HK-2 (cell line): ENCODE data around the gene KCNN3.
"Not testable (repeated sequence)": the region's sequence is repeated elsewhere in the genome, so short reads cannot be mapped to it uniquely, and the experiment has no call there.

Experiments used
- DNase-seq: peaks from one replicate; pipeline ENCODE4 v3.0.0-alpha.2; 2018; ENCODE audit not compliant: unreplicated experiment

Gene KCNN3

DNA sequence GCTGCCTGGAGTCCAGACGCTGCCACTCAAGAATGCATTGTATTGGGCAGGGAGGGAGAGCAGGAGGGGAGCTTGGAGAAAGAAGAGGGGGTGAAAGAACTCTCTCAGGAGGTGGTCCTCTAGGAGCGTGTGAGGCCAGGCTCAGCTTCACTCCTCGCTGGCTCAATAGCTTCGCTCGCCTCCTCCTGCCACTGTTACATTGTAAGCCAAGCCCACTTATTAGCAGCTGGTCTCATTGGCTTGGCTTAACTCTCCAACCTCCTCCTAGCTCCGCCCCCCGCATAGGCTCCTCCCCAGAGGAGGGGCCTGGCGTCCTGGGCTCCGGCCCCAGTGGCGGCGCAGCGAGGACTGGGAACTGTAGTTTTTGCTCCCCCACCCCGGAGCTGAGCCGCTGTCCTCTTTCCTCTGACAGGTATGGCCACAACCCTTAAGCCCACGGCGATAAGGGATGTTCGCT lies at the start of gene KCNN3:
Gene KCNN3 (minus strand): TSS at position 167 of the 457 bp plus-strand sequence. CDS start 317 bp downstream, outside the sequence.
- DNase-seq, result no peak

DNA sequence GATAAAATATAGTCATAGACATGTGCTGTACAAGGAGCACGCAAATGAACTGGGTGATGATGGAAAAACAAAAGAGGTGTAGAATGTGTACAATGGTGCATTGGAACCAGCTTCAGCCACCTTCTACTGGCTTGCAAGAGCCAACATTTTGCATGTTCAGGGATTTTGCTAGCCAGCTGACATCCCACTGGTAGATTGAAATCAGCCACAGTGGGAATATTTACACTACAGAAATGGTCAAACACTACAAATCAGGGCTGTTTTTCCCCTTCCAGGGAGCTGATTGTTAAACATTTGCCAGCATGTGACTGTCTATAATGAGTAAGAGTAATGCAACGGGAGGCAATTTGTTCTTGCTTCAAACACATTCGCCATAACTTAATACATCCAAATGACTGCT lies 43.2 kb upstream of the KCNN3 start:
- no peak for DNase-seq

DNA sequence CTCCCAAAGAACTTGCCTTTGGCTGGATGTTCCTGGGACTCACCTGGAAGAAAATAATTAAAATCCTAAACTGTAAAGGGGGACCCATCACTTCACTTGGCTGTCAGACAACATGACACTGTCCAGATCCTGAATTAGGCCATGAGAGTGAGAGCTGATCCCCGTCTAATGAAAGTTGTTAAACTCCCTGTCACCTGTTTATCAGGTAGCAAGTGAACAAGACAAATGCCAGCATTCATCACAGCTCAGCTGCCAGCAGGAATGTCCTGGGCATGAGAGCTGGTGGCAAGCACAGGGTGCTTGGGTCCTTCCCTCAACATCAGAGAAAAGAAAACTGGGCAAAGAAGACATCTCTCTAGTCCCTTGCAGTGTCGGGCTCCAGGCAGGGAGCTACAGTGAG lies 42.7 kb upstream of the KCNN3 start:
- no peak for DNase-seq

DNA sequence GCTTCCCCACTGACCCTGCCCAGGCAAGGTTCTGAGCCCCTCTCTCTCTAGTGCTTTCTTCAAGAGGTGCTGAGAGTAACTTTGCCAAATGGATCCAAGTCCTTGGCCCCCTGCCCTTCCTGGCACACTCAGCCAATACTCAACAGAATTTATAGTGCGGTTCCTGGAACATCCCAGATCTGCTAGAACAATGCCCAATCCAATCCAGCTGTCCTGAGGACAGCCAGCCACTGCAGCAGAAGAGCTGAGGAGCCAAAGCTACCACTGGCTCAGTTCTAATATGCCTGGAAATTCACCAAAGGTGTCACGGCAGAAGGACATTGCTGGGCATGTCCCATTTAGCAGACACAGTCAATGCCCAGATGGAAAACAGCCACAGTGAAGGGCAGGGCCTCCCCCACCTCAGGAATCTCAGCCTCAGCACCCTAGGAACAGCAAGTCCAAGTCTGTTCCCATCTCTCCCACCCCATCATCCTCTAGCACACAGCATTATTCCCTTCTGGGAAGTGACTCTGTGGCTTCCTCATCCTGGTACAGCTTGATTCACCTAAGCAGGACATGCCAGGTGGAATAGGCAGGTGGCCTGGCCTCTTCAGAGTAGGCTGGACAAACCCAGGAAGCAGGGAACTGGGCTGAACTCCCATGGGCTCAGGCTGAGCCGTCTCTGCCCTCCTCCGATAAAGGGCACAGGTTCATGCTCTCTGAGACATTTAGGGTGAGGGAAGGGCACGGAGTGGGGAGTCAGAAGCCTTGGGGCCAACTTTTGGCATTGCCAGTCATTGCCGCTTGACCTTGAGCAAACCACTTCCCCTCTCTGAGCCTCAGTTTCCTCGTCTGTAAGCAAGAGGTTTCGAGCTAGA lies 41.8 kb upstream of the KCNN3 start:
- no peak for DNase-seq

DNA sequence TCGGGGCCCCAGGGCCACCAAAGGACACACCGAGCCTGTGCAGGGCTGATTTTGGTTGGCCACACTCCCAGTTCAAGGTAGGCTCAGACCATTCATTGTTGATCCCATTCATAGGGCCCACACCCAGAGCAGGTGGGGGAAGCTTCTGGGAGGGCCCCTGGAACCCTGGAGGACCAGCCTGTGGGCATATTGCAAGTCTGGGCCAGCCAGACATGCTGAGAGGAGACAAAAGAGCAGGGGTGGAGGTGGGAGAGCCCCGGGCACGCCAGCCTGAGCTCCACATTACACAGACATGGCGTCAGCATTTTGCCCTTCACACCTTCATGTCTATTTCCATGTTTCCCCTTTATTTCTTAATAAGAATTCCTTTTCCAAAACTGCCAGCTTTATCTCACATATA lies 40.8 kb upstream of the KCNN3 start:
- no peak for DNase-seq

DNA sequence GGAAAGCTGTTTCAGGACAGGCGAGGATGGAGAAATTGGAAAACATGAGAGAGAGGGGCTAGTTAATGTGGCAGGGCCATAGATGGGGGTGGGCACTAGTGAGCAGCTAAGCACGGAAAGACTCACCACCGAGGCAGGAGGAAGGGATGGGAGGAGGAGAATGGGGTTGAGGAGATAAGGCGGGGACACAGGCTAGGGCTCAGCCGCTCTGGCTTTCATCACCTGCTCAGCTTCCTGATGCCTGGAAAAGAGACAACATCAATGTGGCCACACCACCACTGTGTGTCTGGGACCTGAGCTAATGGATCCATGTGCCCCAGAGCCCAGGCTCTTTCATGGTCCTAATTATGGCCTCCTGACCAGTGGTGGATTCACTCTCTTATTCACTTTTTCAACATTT lies 38.9 kb upstream of the KCNN3 start:
- no peak for DNase-seq

DNA sequence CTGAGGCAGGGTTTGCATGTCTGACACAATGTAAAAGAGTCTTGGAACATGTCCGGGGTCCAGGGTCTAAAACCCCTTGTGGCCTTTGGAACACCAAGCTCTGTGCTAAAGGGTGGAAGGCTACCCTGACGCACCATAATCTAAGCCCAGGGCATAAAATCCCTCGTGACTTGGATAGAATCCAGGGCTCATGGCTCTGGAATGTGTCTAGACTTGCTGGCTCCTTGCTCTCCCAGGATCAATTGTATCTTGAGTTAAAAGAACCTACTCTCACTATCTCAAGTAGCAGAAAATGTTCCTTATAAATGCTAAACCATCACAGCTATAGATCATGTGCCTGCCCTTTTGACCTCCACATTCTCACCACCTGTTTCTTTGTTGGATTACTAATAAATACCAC lies 38.0 kb upstream of the KCNN3 start:
- not testable (repeated sequence) for DNase-seq

DNA sequence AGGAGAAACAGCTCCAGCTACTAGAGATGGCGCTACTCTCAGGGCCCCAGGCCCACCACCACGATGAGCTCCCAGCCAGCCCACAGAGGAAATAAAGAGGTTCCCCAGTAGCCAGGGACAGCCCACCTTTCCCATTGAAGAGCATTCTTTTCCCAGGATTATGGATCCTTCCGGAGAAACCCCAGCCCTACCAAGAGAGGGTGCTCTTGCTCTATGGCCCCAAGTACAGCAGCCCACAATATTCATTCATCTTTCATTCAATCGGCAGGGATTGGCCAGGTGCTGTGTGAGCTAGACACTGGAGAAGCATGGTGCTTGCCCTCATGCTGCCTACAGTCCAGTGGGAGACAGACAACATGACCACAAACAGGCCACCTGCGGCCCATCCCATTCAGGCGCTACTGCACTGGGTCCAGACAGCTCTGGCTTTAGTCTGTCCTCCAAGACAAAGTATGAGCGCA lies 36.6 kb upstream of the KCNN3 start:
- no peak for DNase-seq

DNA sequence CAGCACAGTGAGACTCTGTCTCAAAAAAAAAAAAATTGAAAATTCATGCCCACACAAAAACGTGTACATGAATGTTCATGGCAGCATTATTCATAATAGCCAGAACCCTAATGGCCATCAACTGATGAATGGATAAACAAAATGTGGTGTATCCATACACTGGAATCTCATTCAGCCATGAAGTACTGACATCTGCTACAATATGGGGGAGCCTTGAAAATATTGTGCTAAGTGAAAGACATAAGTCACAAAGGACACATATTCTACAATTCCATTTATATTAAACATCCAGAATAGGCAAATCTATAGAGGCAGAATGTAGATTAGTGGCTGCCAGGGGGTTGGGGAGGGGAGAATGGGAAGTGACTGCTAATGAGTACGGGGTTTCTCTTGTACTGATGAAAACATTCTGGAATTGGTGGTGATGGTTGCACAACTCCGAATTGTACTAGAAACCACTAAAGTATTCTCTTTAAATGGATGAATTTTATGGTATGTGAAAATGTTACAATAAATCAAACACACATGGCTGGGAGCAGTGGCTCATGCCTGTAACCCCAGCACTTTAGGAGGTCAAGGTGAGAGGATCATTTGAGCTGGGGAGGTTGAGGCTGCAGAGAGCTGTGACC lies 33.0 kb upstream of the KCNN3 start:
- no peak for DNase-seq

DNA sequence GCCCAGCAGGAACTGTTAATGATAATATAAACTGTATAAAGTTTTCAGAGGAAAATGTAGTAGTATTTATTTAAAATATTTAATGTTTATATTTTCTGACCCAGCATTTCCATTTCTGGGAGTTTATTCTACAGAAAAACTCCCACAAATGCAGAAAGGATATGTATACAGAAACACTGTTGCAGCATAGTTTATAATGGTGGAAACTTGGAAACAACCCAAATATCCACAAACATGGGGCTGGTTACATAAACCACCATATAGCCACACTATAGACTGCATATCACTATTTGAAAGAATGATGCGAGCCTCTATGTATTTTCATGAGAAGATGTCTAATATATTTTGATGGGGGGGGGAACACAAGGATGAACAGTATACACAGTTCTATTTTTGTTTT lies 31.5 kb upstream of the KCNN3 start:
- DNase-seq, result no peak

DNA sequence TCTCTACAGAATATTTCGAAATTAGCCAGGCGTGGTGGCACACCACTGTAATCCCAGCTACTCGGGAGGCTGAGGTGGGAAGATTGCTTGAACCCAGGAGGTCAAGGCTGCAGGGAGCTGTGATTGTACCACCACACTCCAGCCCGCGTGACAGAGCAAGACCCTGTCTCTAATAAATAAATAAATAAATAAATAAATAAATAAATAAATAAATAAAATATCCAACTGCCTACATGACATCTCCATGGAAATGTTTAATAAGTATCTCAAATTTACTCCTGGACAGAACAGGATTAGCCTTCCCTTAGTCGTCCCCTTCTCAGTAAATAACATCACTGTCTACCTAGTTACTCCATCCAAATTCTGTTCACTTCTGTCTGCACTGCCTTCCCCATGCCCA lies 29.0 kb upstream of the KCNN3 start:
- no peak for DNase-seq

DNA sequence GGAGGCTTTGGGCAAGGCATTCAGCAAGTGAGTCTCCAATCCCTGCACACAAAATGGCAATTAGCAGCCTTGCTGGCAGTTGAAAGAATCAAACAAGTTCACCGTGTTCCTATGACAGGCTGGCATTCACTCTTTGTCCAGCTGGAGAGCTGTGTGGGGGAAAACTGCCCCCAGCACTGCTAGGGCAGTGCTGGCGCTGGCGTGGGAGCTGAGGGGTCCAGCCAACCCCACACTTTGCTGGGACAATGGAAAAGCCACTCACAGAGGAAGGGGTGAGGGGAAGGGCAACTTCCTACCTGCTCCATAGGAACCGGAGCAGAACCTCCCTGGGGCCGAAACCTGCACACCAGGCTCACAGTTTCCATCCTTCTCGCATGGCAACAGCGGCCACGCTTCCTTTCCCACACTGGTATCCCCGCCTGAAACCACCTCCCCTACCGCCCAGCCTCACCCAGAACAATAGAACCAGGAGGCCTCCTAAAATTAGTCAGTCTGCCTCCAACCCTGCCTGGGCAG lies 26.7 kb upstream of the KCNN3 start:
- DNase-seq, result no peak

DNA sequence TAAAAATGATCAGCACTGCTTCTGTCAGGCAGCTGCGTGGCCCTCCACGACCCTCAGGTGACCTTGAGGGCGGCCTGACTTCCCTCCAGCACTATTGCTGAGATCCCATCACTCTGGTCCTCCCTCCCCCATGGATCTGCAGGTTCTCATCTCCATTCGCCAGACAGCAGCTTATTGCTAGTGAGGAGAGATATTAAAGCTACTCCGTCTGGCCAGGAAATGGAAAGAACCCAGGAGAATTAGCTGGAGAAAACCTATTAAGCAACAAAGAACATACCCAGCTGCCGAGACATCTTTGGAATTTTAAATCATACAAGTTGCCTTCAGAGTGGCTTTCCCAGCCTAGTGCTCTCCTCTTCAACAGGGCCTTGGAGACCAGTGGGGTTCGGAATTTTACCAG lies 25.7 kb upstream of the KCNN3 start:
- no peak for DNase-seq

DNA sequence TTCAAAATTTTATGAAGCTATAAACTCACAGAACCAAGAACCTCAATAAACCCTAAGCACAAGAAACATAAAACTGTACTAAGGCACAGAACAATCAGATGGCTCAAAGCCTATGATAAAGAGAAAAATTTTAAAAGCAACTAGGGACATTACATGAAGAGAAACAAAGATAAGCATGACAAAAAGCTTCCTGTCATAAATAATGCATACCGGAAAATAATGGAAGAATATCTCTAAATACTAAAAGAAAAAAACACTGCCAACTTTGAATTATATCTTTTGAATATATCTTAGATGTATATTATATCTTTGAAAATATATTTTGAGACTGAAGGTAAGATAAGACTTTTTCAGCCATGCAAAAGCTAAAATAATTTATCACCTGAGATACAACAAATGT lies 21.4 kb upstream of the KCNN3 start:
- DNase-seq, result no peak

DNA sequence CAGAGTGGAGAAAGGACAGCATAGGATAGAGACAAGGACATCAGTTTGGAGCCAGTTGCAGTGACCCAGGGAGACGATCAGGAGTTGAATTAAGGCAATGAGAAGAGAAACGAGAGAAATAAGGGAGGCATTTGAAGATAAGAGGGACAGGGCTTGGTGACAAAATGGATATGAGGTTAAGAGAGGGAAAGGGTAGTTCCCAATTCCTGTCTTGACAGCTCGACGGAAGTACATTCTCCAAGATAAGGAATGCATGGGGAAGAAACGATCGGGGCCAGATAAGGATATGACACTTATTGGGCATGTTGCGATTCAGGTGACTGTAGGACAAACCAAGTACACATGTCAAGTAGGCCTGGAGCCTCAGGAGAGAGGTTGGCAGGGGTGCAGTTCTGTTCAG lies 18.7 kb upstream of the KCNN3 start:
- DNase-seq, result no peak

DNA sequence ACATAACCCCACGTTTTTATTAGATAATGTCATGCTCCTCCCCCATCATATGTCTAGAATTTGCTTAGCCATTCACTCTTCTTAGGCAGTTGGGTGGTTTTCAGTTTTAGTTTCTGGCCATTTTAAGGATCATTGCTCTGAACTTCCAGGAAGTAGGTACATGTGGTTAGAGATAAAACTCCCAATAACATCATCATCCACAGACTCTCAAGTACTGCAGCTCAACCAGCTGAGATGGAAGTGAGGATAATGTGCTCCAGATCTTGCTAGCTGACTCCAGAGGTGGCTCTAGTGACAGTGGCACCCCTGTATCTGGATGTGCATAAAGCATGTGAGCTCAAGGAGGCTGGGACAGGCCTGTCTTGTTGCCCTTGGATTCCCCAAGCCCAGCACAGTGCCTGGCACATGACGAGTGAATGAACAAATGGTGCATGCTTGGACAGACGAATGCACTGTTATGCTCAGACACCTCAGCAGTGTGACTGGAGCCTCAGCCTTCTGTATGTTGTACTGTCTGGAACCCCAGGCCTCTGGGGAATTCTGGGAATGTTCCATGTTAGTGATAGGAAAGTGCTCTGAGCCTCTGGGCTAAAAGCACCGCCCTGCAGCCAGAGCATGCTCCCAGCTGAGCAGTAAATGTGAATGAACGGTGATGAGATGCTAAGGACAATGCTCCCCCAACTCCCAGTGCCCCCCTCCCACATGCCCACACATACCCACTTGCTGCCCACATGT lies 16.4 kb upstream of the KCNN3 start:
- DNase-seq, result no peak

DNA sequence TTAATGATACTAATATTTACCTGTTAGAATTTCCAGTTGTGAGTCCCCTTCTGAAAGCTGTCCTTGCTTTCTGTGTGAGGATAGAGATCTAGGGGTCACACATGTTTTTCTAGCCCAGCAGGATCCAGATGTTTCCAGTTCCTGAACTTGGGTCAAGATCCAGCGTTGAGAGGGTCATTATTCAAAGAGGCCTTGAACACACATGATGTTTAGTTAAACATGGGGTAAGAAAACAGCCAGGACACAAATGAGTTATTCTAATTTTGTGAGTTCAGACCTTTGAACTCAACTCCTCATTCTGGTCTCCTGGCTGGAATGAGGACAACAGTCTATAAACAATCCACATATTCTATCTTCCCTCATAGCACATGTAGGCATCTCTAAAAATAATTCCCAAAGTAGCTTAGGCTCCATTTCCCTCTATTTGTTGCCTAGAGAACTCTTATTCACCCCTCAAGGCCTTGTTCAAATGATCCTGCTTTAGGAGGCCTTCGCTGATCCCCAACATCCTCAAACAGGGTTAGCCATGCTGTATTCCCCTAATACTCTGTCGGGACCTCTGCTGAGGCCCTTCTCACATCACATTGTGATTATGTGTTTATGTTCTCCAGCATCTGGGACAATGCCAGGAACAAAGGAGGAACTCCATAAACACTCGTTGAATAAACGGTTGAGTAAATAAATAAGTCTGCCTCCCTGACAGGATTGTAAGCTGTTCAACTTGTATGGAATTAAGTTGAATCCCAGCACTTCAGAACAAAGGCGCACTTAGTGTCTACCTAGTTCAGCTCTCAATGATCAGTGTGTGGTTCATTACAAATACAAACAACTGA lies 15.0 kb upstream of the KCNN3 start:
- DNase-seq, result no peak

DNA sequence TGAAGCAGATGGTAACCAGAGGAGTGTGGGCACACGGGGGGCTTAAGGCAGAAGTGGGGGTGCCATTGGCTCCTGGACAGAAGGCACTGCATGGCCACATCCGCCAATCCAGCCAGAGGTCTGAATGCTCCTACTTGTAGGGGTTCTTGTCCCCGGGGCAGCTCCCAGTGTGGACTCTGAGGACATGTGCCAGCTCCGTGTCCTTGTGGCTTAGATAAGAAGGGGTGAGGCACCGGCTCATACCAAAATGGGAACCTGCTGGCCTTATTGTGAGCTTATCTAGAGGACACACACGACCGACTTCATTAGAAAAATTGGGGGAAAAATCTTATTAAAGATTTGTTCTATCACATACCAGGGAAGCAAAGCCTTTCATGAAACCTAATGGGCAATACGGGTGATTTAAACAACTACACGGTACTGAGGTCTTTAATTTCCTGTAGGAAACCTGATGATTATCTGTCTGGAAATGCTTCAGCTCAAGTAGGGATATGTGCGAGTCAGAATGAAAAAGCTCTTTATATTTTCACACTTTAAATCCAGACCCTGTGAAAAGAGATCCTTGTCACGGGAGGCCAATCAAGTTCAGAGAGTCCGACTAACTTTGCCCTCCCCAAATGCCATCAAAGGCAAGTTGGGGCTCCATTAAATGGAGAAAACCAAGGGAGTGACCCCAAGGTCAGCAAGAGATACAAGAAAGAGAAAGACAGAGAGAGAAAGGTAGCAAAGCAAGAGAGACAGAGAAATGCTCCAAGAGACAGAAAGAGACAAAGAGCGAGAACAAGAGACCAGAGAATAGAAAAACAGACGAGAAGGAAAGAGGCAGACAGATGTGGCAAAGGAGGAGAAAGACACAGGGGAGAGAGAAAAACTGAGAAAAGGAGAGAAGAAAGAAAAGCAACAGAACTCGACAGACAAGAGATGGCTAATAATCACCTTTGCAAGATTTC lies 14.1 kb upstream of the KCNN3 start:
- no peak for DNase-seq

DNA sequence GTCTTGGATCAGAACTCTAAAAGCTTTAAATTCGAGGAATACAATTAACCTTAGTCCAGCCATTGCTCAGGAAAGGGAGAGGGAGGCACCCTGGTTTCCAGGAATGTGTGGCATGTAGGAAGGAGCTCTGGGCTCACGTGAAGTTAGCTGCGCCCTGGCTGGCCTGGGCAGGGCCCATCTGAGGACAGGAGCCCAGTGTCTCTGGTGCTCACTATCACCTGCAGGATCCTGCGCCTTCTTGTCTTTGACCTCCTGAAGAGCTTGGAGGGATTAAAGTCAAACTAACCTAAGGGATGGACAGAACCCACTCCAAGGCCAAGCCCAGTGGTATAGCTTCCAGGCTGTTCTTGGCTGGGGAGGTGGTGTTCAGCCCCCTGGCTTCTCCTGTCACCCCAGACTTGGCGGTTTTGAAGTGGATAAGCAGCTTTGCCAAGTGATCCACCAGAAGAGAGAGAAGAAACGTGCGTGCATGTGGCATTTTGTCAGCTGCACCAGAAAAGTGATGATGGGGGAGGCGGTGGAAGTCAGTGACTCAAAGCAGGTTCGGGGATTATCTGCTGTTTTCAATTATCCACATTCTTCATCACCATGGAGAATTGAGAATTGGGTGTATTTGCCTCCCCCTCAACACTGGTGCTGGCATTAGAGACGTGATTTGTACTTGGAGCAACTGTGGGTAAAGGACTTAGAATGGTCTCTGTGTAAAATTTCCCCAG lies 11.9 kb upstream of the KCNN3 start:
- no peak for DNase-seq

DNA sequence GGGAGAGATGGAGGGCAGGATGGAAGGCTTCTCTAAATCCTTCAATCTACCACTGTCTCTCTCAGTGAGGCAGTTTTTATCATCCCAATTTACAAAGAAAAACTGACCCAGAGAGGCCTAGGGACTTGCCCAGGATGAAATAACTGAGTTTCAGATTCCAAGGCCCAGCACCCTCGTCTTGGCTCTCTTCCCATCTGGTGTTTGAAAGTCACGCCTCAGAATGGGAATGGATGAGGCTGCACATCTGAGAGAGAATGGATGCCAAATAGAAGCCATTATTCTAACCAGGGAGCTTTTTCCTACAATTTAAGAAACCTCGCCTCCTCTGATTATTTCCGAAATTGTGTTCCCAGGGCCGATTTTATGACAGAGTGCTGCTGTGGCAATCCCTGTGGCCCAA lies 10.6 kb upstream of the KCNN3 start:
- no peak for DNase-seq
